Left colon (tissue), 2 donors: ENCODE measurements around the gene CLIP2. TPM values are rescaled to one million over a fixed set of nuclear protein-coding genes. Genes with fewer than 3 reads are reported as not detected.
"Not testable (repeated sequence)": the region's sequence is repeated elsewhere in the genome, so short reads cannot be mapped to it uniquely, and the experiment has no call there.

Source experiments
- ATAC-seq: fragments of 200-7000 bp; cut with Tn5 transposase; one replicate; pipeline ENCODE4 v1.9.1; 2020; ENCODE audit warnings: mild to moderate bottlenecking, moderate library complexity
- DNase-seq, 2 donors: peaks; one replicate each; pipeline ENCODE4 v3.0.0-alpha.2; 2020
- intact Hi-C, 2 donors: fragments of 100-400 bp; cut with DNase I in 1 of 2; cut with micrococcal nuclease in 1 of 2; formaldehyde crosslinking; loops; one replicate each; pipeline versions ENCODE4 v1.11.2 to v1.14.0; 2022; cut with DNase I, micrococcal nuclease
- total RNA-seq, 2 donors: library from RNA; stranded (reverse); fragmentation: NEBNext Ultra II Directional; extraction: Animal tissue kit (Norgen Biotek cat#: 25700); gene quantifications; one replicate each; pipeline ENCODE4 v1.2.1, GENCODE V29; 2021
- donor health status: DM: no; HTN: no; CAD: no.
- donor health status: DM: yes; HTN: yes; CAD: no.

The CLIP2 gene
- total RNA-seq, 2 donors from 2014 or later, result 63.5 to 83.6 TPM

- intact Hi-C loops, result no loop called here
- ATAC-seq (no peak), DNase-seq (no peak)
Measured at GRCh38 chr7:74351836-74352235, 62.6 kb downstream of the CLIP2 start.

- intact Hi-C loops, ATAC-seq, DNase-seq: not testable (repeated sequence)
Measured at GRCh38 chr7:74352551-74353138, 63.4 kb downstream of the CLIP2 start.

GRCh38 chr7:74354009-74354408 is 64.8 kb downstream of the CLIP2 start:
- intact Hi-C loops, result no loop called here

GRCh38 chr7:74355091-74355490 is 65.9 kb downstream of the CLIP2 start:
- no peak for ATAC-seq
- intact Hi-C loops, result no loop called here
- no peak for DNase-seq

More at GRCh38 chr7:74354009-74354408, 64.8 kb downstream of the CLIP2 start:
- DNase-seq (no peak), ATAC-seq (no peak)

- ATAC-seq, result no peak
- DNase-seq, result no peak
- intact Hi-C loops, result no loop called here
Measured at GRCh38 chr7:74356589-74357315, 67.5 kb downstream of the CLIP2 start.

GRCh38 chr7:74360008-74360407 is 70.8 kb downstream of the CLIP2 start:
- no peak for ATAC-seq
- intact Hi-C loops, result no loop called here
- no peak for DNase-seq

- ATAC-seq (no peak), DNase-seq (no peak)
- intact Hi-C loops, result no loop called here
Measured at GRCh38 chr7:74362266-74362665, 73.1 kb downstream of the CLIP2 start.

- ATAC-seq (no peak), DNase-seq (no peak)
- intact Hi-C loops, result no loop called here
Measured at GRCh38 chr7:74364061-74364460, 74.9 kb downstream of the CLIP2 start.

GRCh38 chr7:74365322-74366022 is 76.3 kb downstream of the CLIP2 start:
- intact Hi-C loops, result no loop called here
- peak; percentile 83 to 84 for DNase-seq
- peak; percentile 98 for ATAC-seq

- DNase-seq (peak; percentile 72 to 73), ATAC-seq (peak; percentile 89)
- intact Hi-C loops, result no loop called here
Measured at GRCh38 chr7:74371381-74372341, 82.5 kb downstream of the CLIP2 start.

- intact Hi-C loops, result no loop called here
- DNase-seq, result peak; percentile 38 to 56
- ATAC-seq, result no peak
Measured at GRCh38 chr7:74372511-74373111, 83.4 kb downstream of the CLIP2 start.

- intact Hi-C loops, result no loop called here
- DNase-seq (no peak), ATAC-seq (no peak)
Measured at GRCh38 chr7:74373536-74373935, 84.3 kb downstream of the CLIP2 start.

- no peak for ATAC-seq
- no peak for DNase-seq
- intact Hi-C loops, result no loop called here
Measured at GRCh38 chr7:74375726-74376220, 86.6 kb downstream of the CLIP2 start.

- intact Hi-C loops, result no loop called here
- DNase-seq, result no peak
- ATAC-seq, result no peak
Measured at GRCh38 chr7:74376256-74377036, 87.2 kb downstream of the CLIP2 start.

- ATAC-seq, result no peak
- intact Hi-C loops, result no loop called here
- no peak for DNase-seq
Measured at GRCh38 chr7:74379938-74380337, 90.7 kb downstream of the CLIP2 start.

- no peak for ATAC-seq
- DNase-seq, result no peak
- intact Hi-C loops, result no loop called here
Measured at GRCh38 chr7:74380720-74381119, 91.5 kb downstream of the CLIP2 start.

- DNase-seq, intact Hi-C loops, ATAC-seq: not testable (repeated sequence)
Measured at GRCh38 chr7:74384086-74384485, 94.9 kb downstream of the CLIP2 start.

- DNase-seq, ATAC-seq, intact Hi-C loops: not testable (repeated sequence)
Measured at GRCh38 chr7:74384854-74385253, 95.6 kb downstream of the CLIP2 start.
